Measurements from ENCODE around the gene CRTC1. TPM values are rescaled to one million over a fixed set of nuclear protein-coding genes. Genes with fewer than 3 reads are reported as not detected.
"Not testable (repeated sequence)": the region's sequence is repeated elsewhere in the genome, so short reads cannot be mapped to it uniquely, and the experiment has no call there.

The CRTC1 gene
- total RNA-seq, 1 donor from 2014 or later: 10.3 TPM

- ATAC-seq: peak; percentile 15
- intact Hi-C loops (cut with DNase I): no loop called here
- no peak for DNase-seq (ENCODE audit: missing footprints)
These were observed 30.2 kb downstream of the CRTC1 start for GRCh38 chr19:18713550-18714117.

- DNase-seq (ENCODE audit: missing footprints) (no peak), ATAC-seq (no peak)
- intact Hi-C loops (cut with DNase I): no loop called here
These were observed 31.9 kb downstream of the CRTC1 start for GRCh38 chr19:18715416-18715815.

DNA sequence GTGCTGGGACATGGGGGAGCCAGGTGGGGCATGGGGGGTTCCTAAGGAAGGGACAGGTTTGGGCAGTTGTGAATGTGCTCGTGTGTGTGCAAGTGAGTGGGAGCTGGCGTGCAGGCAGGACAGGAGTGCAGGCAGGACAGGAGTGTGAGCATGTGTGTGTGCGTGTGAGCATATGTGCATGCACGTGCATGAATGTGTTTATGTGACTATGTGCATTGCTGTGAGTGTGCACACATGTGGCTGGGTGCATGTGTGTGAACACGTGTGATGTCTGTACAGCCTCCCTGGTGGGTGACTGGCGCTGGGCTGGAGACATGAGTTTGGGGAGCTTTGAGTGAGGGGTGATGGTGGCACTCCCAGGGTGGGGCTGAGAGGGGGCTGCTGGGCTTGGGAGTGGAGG lies 33.4 kb downstream of the CRTC1 start:
- ATAC-seq (no peak), DNase-seq (ENCODE audit: missing footprints) (no peak)
- intact Hi-C loops (cut with DNase I): no loop called here

DNA sequence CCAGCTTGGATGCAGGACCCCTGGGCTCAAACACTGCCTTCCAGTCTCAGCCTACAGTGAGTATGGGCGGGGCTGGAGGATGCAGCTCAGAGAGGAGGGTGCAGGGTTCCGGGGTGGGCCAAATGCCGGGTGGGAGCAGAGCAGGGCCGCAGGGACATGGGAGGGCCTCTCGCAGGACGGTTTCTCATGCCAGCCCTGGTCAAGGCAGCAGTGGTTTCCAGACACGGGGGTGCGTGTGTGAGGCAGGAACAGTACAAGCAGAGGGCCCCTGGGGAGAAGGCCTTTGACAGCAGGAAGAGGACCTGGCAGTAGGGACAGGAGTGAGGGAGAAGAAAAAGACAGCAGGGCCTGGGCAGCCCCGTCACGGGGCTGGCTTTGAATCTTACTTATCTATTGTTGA lies 34.1 kb downstream of the CRTC1 start:
- ATAC-seq: peak; percentile 11
- intact Hi-C loops (cut with DNase I): no loop called here
- peak; percentile 39 for DNase-seq (ENCODE audit: missing footprints)

- ATAC-seq: no peak
- no peak for DNase-seq (ENCODE audit: missing footprints)
- intact Hi-C loops (cut with DNase I): no loop called here
These were observed 34.6 kb downstream of the CRTC1 start for GRCh38 chr19:18718015-18718526.

DNA sequence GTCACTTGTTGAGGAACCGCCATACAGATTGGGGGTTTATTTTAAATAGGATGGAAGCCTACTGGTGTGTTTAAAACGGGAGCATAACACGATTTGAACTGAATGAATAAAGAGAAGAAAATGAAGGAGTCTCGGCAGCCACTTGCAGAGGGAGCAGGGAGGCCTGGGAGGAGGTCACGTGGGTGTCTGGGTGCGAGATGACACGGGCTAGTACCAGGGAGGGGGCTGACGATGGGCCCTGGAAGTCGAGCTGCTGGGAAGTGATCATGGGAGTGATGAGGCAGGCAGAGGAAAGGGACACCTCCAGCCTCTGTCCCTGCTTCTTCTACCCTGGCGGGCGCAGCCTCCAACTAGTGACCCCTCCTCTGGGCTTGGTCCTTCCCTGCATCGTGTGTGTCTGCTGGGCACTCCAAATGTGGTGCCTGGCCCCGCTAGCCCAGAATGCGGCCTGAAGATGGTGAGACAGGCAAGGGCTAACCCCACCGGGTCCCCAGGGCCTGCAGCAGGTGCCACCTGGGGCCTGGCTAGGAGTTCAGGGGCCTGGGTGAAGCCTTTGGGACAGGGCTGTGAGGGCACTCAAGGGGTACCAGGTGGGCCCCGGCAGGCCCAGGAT lies 35.5 kb downstream of the CRTC1 start:
- peak; percentile 9 for DNase-seq (ENCODE audit: missing footprints)
- no peak for ATAC-seq
- intact Hi-C loops (cut with DNase I): no loop called here

GRCh38 chr19:18719541-18719940 lies 36.1 kb downstream of the CRTC1 start:
- ATAC-seq: peak; percentile 26
- intact Hi-C loops (cut with DNase I): no loop called here
- no peak for DNase-seq (ENCODE audit: missing footprints)

DNA sequence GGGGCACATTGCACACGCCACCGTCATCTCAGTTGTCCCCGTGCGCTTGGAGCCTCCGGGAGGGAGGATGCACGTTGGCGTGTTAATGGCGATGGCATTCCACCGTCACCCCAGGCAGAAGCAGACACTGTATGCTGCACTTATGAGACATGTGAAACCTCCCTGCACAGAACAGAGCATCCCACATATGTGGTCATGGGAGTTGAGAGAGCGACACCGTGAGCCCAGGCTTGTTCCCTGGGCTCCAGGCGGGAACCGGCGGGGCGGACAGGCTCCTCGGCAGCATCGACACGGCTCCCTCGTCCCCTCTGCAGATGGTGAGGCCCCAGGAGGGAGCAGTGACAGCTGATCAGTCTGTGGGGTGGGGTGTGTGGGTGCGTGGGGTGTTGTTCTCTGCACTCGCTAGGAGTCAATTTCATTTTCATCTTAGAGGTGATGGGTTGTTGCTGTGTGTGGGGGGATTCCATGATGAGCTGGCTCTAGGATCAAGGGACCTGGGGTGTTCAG lies 40.4 kb downstream of the CRTC1 start:
- intact Hi-C loops (cut with DNase I): no loop called here
- DNase-seq (ENCODE audit: missing footprints) (no peak), ATAC-seq (no peak)

GRCh38 chr19:18725841-18726770 lies 42.6 kb downstream of the CRTC1 start:
- DNase-seq (ENCODE audit: missing footprints): peak; percentile 44
- no peak for ATAC-seq
- intact Hi-C loops (cut with DNase I): no loop called here

DNA sequence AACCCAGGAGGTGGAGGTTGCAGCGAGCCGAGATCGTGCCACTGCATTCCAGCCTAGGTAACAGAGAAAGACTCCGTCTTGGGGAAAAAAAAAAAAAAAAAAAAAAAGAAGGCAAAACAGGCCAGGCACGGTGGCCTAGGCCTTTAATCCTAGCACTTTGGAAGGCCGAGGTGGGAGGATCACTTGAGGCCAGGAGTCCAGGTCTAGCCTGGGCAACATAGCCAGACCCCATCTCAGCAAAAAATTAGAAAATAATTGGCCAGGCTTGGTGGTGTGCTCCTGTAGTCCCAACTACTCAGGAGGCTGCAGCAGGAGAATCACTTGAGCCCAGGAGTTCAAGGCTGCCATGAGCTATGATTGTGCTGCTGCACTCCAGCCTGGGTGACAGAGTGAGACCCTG lies 43.4 kb downstream of the CRTC1 start:
- DNase-seq (ENCODE audit: missing footprints) (peak; percentile 17), ATAC-seq (no peak)
- intact Hi-C loops (cut with DNase I): no loop called here

GRCh38 chr19:18727602-18728001 lies 44.1 kb downstream of the CRTC1 start:
- ATAC-seq; intact Hi-C loops (cut with DNase I): not testable (repeated sequence)
- DNase-seq (ENCODE audit: missing footprints): peak; percentile 13

DNA sequence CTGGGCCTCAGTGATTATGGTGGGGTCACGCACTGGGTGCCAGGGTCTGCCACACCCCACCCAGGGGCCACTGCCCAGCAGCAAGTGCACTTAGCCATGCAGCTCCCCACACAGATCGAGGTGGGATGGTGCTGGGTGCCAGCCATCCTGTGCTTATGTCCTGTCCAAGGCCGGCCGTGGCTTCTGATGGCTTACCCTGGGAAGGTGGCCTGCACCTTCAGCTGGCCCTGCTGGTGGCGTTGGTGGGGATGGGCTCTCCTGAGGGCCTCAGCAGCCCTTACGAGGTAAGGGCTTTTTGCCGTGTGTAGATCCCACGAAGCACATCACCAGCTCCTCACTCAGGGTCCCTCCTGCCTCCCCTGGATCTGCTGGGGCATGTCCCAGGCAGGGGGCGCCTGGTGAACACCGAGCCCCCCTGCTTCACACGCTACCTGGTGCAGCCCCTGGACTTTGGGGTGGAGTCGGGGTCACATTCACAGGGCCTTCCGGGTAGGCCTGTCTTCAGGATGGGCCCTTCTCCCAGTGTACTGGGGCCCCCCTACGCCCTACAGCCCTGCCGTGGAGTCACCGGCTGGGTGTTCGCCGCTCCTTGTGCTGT lies 46.6 kb downstream of the CRTC1 start:
- peak; percentile 57 for DNase-seq (ENCODE audit: missing footprints)
- intact Hi-C loops (cut with DNase I): no loop called here
- ATAC-seq: no peak

- ATAC-seq: no peak
- intact Hi-C loops (cut with DNase I): no loop called here
- DNase-seq (ENCODE audit: missing footprints): peak; percentile 28
These were observed 47.5 kb downstream of the CRTC1 start for GRCh38 chr19:18730885-18731513.

DNA sequence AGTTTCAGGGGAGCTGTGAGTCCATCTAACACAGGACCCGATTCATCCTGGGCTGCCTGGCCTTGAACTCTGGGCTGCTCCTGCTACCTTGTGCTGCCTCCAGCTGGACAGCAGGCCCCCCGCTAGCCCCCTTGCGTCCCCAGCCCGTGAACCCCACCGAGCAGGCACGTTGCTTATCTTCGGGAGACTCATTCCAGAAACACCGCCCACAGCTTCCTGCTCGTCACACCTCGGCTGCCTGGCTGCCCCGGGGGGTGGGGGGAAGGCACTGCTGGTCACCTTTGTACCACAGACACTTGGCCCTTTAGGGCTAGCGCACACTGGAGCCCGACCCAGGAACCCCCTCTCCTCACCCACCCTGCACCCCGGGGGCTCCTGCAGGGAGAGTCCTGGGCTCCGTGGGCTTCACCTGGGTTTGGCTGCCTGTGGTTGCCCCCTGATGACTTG lies 48.1 kb downstream of the CRTC1 start:
- intact Hi-C loops (cut with DNase I): no loop called here
- peak; percentile 50 for DNase-seq (ENCODE audit: missing footprints)
- ATAC-seq: no peak

- intact Hi-C loops (cut with DNase I): no loop called here
- DNase-seq (ENCODE audit: missing footprints) (no peak), ATAC-seq (peak; percentile 43)
These were observed 49.7 kb downstream of the CRTC1 start for GRCh38 chr19:18733196-18733647.

- ATAC-seq; DNase-seq (ENCODE audit: missing footprints); intact Hi-C loops (cut with DNase I): not testable (repeated sequence)
These were observed 50.4 kb downstream of the CRTC1 start for GRCh38 chr19:18733762-18734332.

DNA sequence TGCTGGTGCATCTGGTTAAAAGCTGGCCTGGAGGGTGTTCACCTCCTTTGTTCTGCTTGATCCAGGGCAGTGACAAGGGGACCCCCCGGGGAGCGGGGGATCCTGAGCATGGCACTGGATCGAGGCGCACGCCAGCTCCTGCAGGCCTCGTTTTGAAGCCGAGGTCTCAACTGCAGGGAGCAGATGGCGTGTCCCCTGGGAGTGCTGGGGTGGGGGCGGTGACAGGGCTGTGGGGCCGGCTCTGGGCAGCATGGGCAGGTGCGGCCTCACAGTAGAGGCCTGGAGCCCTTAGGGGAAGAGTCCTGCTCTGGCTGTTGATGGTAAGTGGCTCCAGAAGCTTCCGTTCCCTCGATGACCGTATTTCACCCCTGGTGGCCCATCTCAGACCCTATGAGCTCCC lies 51.8 kb downstream of the CRTC1 start:
- intact Hi-C loops (cut with DNase I): no loop called here
- ATAC-seq (no peak), DNase-seq (ENCODE audit: missing footprints) (no peak)

DNA sequence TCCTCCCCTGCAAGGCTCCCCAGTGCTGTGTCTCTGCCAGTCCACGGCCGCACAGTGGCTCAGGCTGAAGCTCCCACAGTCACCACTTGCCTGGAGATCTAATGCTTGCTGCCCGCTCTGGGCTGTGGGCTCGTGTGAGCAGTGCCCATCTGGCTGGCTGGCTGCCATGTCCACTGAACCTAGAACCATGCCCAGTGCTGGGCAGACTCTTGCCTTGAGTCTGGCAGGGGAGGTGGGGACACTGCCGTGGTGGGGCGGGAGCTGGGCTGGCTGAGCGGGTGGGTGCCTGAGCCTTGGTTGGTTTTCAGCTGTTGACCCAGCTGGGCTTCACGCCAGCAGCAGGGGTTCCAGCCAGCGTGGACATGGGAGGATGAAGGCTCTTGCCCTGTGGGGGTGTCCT lies 52.3 kb downstream of the CRTC1 start:
- ATAC-seq: no peak
- intact Hi-C loops (cut with DNase I): no loop called here

More for the DNA sequence above, 52.3 kb downstream of the CRTC1 start:
- DNase-seq (ENCODE audit: missing footprints): no peak

All from Right ventricle myocardium inferior (tissue), 1 donor.